ENCODE results near the gene NUP58.

NUP58 gene

DNA sequence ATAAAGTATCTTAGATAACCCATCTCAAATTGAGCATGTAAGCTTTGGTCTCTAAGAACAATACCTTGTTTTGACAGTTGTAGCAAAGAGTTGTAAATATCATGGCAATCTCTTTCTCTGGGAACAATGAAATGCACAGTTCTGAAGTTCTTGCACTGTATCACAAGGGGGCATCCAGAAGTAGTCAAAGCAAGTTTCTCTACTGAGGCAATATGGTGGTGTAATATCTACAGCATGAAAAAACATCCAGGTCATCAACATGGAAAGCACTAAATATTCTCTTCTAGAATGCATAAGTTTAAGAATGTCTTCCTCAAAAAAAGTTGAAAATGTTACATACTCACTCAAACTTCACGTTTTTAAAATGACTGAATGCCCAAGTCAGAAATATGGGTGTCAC, 33.7 kb upstream of the NUP58 start:
- TF ChIP-seq, protein P1, sequence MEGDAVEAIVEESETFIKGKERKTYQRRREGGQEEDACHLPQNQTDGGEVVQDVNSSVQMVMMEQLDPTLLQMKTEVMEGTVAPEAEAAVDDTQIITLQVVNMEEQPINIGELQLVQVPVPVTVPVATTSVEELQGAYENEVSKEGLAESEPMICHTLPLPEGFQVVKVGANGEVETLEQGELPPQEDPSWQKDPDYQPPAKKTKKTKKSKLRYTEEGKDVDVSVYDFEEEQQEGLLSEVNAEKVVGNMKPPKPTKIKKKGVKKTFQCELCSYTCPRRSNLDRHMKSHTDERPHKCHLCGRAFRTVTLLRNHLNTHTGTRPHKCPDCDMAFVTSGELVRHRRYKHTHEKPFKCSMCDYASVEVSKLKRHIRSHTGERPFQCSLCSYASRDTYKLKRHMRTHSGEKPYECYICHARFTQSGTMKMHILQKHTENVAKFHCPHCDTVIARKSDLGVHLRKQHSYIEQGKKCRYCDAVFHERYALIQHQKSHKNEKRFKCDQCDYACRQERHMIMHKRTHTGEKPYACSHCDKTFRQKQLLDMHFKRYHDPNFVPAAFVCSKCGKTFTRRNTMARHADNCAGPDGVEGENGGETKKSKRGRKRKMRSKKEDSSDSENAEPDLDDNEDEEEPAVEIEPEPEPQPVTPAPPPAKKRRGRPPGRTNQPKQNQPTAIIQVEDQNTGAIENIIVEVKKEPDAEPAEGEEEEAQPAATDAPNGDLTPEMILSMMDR (IDR thresholded peaks at IDR 0.05; ENCODE audit: low read length), result peak; percentile 40; the same call in 1 of the 2 replicates
- TF ChIP-seq EZH2 (IDR thresholded peaks at IDR 0.05; ENCODE audit: borderline replicate concordance, low read length), result no peak
- Histone ChIP-seq H3K27me3 (ENCODE audit: insufficient read depth, low read length) (no peaks in the 10 kb centered on the region), H3F3A (ENCODE audit: insufficient read depth, low read length) (0 out of 2 replicates have a peak, but pooled peaks cover 3% of the 10 kb centered on the region), H3K9me2 (ENCODE audit: low read depth, low read length) (no peaks in the 10 kb centered on the region), H3K4me2 (ENCODE audit: low read length) (no peak overlapping the region), H3K4me1 (ENCODE audit: insufficient read depth, low read length, severe bottlenecking) (no peaks in the 10 kb centered on the region), H3K27ac (ENCODE audit: low read depth, low read length, poor library complexity, severe bottlenecking) (no peak overlapping the region), H3K79me2 (ENCODE audit: insufficient read depth, low read length) (no peaks in the 10 kb centered on the region), H3K36me3 (ENCODE audit: insufficient read depth, low read length) (peaks cover 37% of the 10 kb centered on the region), H3K9me3 (ENCODE audit: low read length) (no peaks in the 10 kb centered on the region), H2AFZ (ENCODE audit: low read length) (no peak overlapping the region), H3K4me3 (ENCODE audit: low read depth, low read length, poor library complexity, severe bottlenecking) (no peak overlapping the region), H3K9ac (ENCODE audit: low read length) (no peak overlapping the region), H4K20me1 (ENCODE audit: insufficient read depth, low read length) (no peaks in the 10 kb centered on the region)

DNA sequence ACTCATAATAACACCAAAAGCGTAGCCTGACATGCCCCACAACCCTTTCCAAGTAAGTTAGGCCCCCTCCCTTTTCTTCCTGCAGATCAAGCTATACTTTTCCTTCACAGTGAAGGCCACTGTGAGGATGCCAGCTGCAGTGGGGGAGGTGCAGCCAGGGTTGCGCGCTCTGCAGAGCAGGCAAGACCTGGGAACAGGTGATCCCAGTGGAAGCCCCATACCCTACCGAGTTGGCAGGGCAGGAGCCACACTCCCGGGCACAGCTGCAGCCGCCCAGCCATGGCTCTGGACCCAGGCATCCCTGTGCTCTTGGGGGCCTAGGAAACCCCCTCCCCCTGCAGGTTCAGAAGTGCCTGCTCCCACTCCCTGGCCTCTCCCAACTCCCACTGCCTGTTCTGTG, 32.9 kb upstream of the NUP58 start:
- TF ChIP-seq EZH2 (IDR thresholded peaks at IDR 0.05; ENCODE audit: borderline replicate concordance, low read length), result no peak
- TF ChIP-seq, protein P1 (IDR thresholded peaks at IDR 0.05; ENCODE audit: low read length), result no peak
- Histone ChIP-seq H3K4me1 (ENCODE audit: insufficient read depth, low read length, severe bottlenecking) (no peaks in the 10 kb centered on the region), H3K79me2 (ENCODE audit: insufficient read depth, low read length) (no peaks in the 10 kb centered on the region), H3K9me2 (ENCODE audit: low read depth, low read length) (no peaks in the 10 kb centered on the region), H4K20me1 (ENCODE audit: insufficient read depth, low read length) (no peaks in the 10 kb centered on the region), H3K9ac (ENCODE audit: low read length) (no peak overlapping the region), H3K27ac (ENCODE audit: low read depth, low read length, poor library complexity, severe bottlenecking) (no peak overlapping the region), H3K4me2 (ENCODE audit: low read length) (no peak overlapping the region), H3K9me3 (ENCODE audit: low read length) (no peaks in the 10 kb centered on the region), H3F3A (ENCODE audit: insufficient read depth, low read length) (0 out of 2 replicates have a peak, but pooled peaks cover 3% of the 10 kb centered on the region), H3K4me3 (ENCODE audit: low read depth, low read length, poor library complexity, severe bottlenecking) (no peak overlapping the region), H2AFZ (ENCODE audit: low read length) (no peak overlapping the region), H3K36me3 (ENCODE audit: insufficient read depth, low read length) (peaks cover 38% of the 10 kb centered on the region), H3K27me3 (ENCODE audit: insufficient read depth, low read length) (no peaks in the 10 kb centered on the region)

DNA sequence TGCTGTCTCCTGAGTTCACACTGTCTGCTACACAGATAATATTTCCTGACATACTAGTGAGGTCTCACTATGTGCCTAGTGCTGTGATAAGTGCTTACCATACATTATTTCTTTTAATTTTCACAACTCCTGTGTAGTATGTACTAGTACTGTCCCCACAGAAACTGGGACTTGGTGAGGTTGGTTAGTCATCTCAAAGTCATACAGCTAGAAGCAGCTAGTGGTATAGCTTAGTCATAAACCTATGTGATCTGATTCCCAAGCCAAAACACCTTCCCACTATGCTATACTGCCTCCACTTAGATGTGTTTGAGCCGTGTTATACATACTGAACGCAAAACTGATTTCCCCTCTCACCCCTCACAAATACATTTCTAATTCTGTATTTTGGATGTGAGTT, 24.7 kb upstream of the NUP58 start:
- no peaks in the 10 kb centered on the region for H3K79me2 ChIP-seq (ENCODE audit: insufficient read depth, low read length)

More for the DNA sequence above, 24.7 kb upstream of the NUP58 start:
- TF ChIP-seq EZH2 (IDR thresholded peaks at IDR 0.05; ENCODE audit: borderline replicate concordance, low read length), result no peak
- TF ChIP-seq, protein P1 (IDR thresholded peaks at IDR 0.05; ENCODE audit: low read length), result no peak
- H3K4me1 ChIP-seq (ENCODE audit: insufficient read depth, low read length, severe bottlenecking), result peaks cover 4% of the 10 kb centered on the region
- H3K4me3 ChIP-seq (ENCODE audit: low read depth, low read length, poor library complexity, severe bottlenecking), result no peak overlapping the region
- H2AFZ ChIP-seq (ENCODE audit: low read length), result no peak overlapping the region
- H3K27ac ChIP-seq (ENCODE audit: low read depth, low read length, poor library complexity, severe bottlenecking), result no peak overlapping the region
- 0 out of 2 replicates have a peak, but pooled peaks cover 3% of the 10 kb centered on the region for H3F3A ChIP-seq (ENCODE audit: insufficient read depth, low read length)
- H3K9me2 ChIP-seq (ENCODE audit: low read depth, low read length), result no peaks in the 10 kb centered on the region
- no peaks in the 10 kb centered on the region for H3K9me3 ChIP-seq (ENCODE audit: low read length)
- no peaks in the 10 kb centered on the region for H3K27me3 ChIP-seq (ENCODE audit: insufficient read depth, low read length)
- peaks cover 15% of the 10 kb centered on the region for H3K36me3 ChIP-seq (ENCODE audit: insufficient read depth, low read length)
- H3K9ac ChIP-seq (ENCODE audit: low read length), result no peak overlapping the region
- H3K4me2 ChIP-seq (ENCODE audit: low read length), result no peak overlapping the region
- H4K20me1 ChIP-seq (ENCODE audit: insufficient read depth, low read length), result no peaks in the 10 kb centered on the region

Measured in OCI-LY1 (cell line).